Measurements from ENCODE around the gene DNAH14.

DNAH14 gene

GRCh38 chr1:224929335-224930237 is at the start of gene DNAH14:
Gene DNAH14 (plus strand): TSS chr1:224929675. CDS start chr1:224952703, 23,028 bp downstream.
- TF ChIP-seq GATA2 (IDR thresholded peaks at IDR 0.05; ENCODE audit: low read depth, low read length), result no peak; the same call in 1 of the 2 replicates

GRCh38 chr1:224880593-224881307 is 48.7 kb upstream of the DNAH14 start:
- TF ChIP-seq GATA2 (IDR thresholded peaks at IDR 0.05; ENCODE audit: low read depth, low read length), result no peak
- TF ChIP-seq GATA3 (IDR thresholded peaks at IDR 0.05; ENCODE audit: low read depth, low read length), result no peak

- TF ChIP-seq GATA3 (IDR thresholded peaks at IDR 0.05; ENCODE audit: low read depth, low read length) (no peak), GATA2 (IDR thresholded peaks at IDR 0.05; ENCODE audit: low read depth, low read length) (no peak)
Observed at GRCh38 chr1:224881762-224882211, 47.7 kb upstream of the DNAH14 start.

GRCh38 chr1:224882264-224882663 is 47.2 kb upstream of the DNAH14 start:
- TF ChIP-seq GATA3 (IDR thresholded peaks at IDR 0.05; ENCODE audit: low read depth, low read length) (no peak), GATA2 (IDR thresholded peaks at IDR 0.05; ENCODE audit: low read depth, low read length) (no peak)

- TF ChIP-seq GATA2 (IDR thresholded peaks at IDR 0.05; ENCODE audit: low read depth, low read length), result no peak
- no peak for TF ChIP-seq GATA3 (IDR thresholded peaks at IDR 0.05; ENCODE audit: low read depth, low read length)
Observed at GRCh38 chr1:224883091-224883490, 46.4 kb upstream of the DNAH14 start.

- TF ChIP-seq GATA2 (IDR thresholded peaks at IDR 0.05; ENCODE audit: low read depth, low read length), result no peak
- TF ChIP-seq GATA3 (IDR thresholded peaks at IDR 0.05; ENCODE audit: low read depth, low read length), result no peak
Observed at GRCh38 chr1:224884361-224884801, 45.1 kb upstream of the DNAH14 start.

GRCh38 chr1:224894915-224895314 is 34.6 kb upstream of the DNAH14 start:
- TF ChIP-seq GATA3 (IDR thresholded peaks at IDR 0.05; ENCODE audit: low read depth, low read length) (no peak), GATA2 (IDR thresholded peaks at IDR 0.05; ENCODE audit: low read depth, low read length) (no peak)

- TF ChIP-seq GATA2 (IDR thresholded peaks at IDR 0.05; ENCODE audit: low read depth, low read length), result no peak
- TF ChIP-seq GATA3 (IDR thresholded peaks at IDR 0.05; ENCODE audit: low read depth, low read length), result no peak
Observed at GRCh38 chr1:224896130-224896781, 33.2 kb upstream of the DNAH14 start.

- TF ChIP-seq GATA3 (IDR thresholded peaks at IDR 0.05; ENCODE audit: low read depth, low read length), result no peak
- no peak for TF ChIP-seq GATA2 (IDR thresholded peaks at IDR 0.05; ENCODE audit: low read depth, low read length)
Observed at GRCh38 chr1:224897529-224898327, 31.7 kb upstream of the DNAH14 start.

GRCh38 chr1:224898937-224899336 is 30.5 kb upstream of the DNAH14 start:
- TF ChIP-seq GATA3 (IDR thresholded peaks at IDR 0.05; ENCODE audit: low read depth, low read length) (no peak), GATA2 (IDR thresholded peaks at IDR 0.05; ENCODE audit: low read depth, low read length) (no peak)

GRCh38 chr1:224900062-224900630 is 29.3 kb upstream of the DNAH14 start:
- TF ChIP-seq GATA3 (IDR thresholded peaks at IDR 0.05; ENCODE audit: low read depth, low read length) (no peak), GATA2 (IDR thresholded peaks at IDR 0.05; ENCODE audit: low read depth, low read length) (no peak)

- TF ChIP-seq GATA2 (IDR thresholded peaks at IDR 0.05; ENCODE audit: low read depth, low read length) (no peak), GATA3 (IDR thresholded peaks at IDR 0.05; ENCODE audit: low read depth, low read length) (no peak)
Observed at GRCh38 chr1:224901087-224901810, 28.2 kb upstream of the DNAH14 start.
